Nephron progenitor cell (in vitro differentiated cells): Measurements from ENCODE around the gene IFI44.

Experiments
- DNase-seq: peaks from one replicate; pipeline ENCODE4 v3.0.0; 2021
- H3K27ac Mint-ChIP-seq: 2 replicates; pipeline ENCODE4 v1.8.0; 2021; ENCODE audit warnings: mild to moderate bottlenecking, moderate library complexity, mixed read lengths
- H3K27me3 Mint-ChIP-seq: 2 replicates; pipeline ENCODE4 v1.8.0; 2021; ENCODE audit warnings: mild to moderate bottlenecking, low read depth, mixed read lengths; ENCODE audit not compliant: poor library complexity
- H3K36me3 Mint-ChIP-seq: 2 replicates; pipeline ENCODE4 v1.8.0; 2021; ENCODE audit warnings: low read depth, mixed read lengths
- H3K4me1 Mint-ChIP-seq: 2 replicates; pipeline ENCODE4 v1.8.0; 2021; ENCODE audit warnings: mixed read lengths
- H3K4me3 Mint-ChIP-seq: 2 replicates; pipeline ENCODE4 v1.8.0; 2021; ENCODE audit warnings: mild to moderate bottlenecking, moderate library complexity, mixed read lengths
- H3K9me3 Mint-ChIP-seq: 2 replicates; pipeline ENCODE4 v1.8.0; 2021; ENCODE audit warnings: mild to moderate bottlenecking, moderate library complexity, mixed read lengths
- CTCF ChIP-seq: fragments of 200-600 bp; sonication (generic); IDR thresholded peaks from 2 replicates; pipeline ENCODE4 v1.5.0; 2021; ENCODE audit warnings: antibody characterized with exemption

Gene IFI44

GRCh38 chr1:78607334-78607927, 42.2 kb upstream of the IFI44 start:
- H3K27me3 Mint-ChIP-seq: no peaks in the 10 kb centered on the region
- H3K4me3 Mint-ChIP-seq: no peak overlapping the region
- peak; percentile 58 for TF ChIP-seq CTCF
- DNase-seq: no peak
- no peaks in the 10 kb centered on the region for H3K9me3 Mint-ChIP-seq
- no peaks in the 10 kb centered on the region for H3K36me3 Mint-ChIP-seq
- H3K27ac Mint-ChIP-seq: no peak overlapping the region
- peaks cover 6% of the 10 kb centered on the region for H3K4me1 Mint-ChIP-seq

GRCh38 chr1:78607944-78608343, 41.7 kb upstream of the IFI44 start:
- H3K27ac Mint-ChIP-seq: no peak overlapping the region
- no peak for DNase-seq
- H3K9me3 Mint-ChIP-seq: no peaks in the 10 kb centered on the region
- no peak overlapping the region for H3K4me3 Mint-ChIP-seq
- TF ChIP-seq CTCF: no peak
- H3K36me3 Mint-ChIP-seq: no peaks in the 10 kb centered on the region
- H3K4me1 Mint-ChIP-seq: peaks cover 6% of the 10 kb centered on the region
- no peaks in the 10 kb centered on the region for H3K27me3 Mint-ChIP-seq

- H3K9me3 Mint-ChIP-seq: no peaks in the 10 kb centered on the region
- peak; percentile 56 for DNase-seq
- H3K36me3 Mint-ChIP-seq: no peaks in the 10 kb centered on the region
- peak; percentile 88 for TF ChIP-seq CTCF
- H3K4me3 Mint-ChIP-seq: no peak overlapping the region
- peaks cover 12% of the 10 kb centered on the region for H3K27me3 Mint-ChIP-seq
- no peak overlapping the region for H3K27ac Mint-ChIP-seq
- H3K4me1 Mint-ChIP-seq: peaks cover 6% of the 10 kb centered on the region
These were observed 32.0 kb upstream of the IFI44 start for GRCh38 chr1:78617615-78618026.

GRCh38 chr1:78619032-78619431, 30.6 kb upstream of the IFI44 start:
- no peak overlapping the region for H3K27ac Mint-ChIP-seq

GRCh38 chr1:78619446-78619802, 30.2 kb upstream of the IFI44 start:
- DNase-seq: no peak
- no peak overlapping the region for H3K27ac Mint-ChIP-seq
- H3K27me3 Mint-ChIP-seq: peaks cover 15% of the 10 kb centered on the region
- TF ChIP-seq CTCF: no peak
- no peaks in the 10 kb centered on the region for H3K9me3 Mint-ChIP-seq
- no peaks in the 10 kb centered on the region for H3K36me3 Mint-ChIP-seq
- no peak overlapping the region for H3K4me3 Mint-ChIP-seq
- H3K4me1 Mint-ChIP-seq: peaks cover 6% of the 10 kb centered on the region

More at GRCh38 chr1:78619032-78619431, 30.6 kb upstream of the IFI44 start:
- no peak for TF ChIP-seq CTCF
- Mint-ChIP-seq H3K27me3 (peaks cover 13% of the 10 kb centered on the region), H3K4me1 (peaks cover 6% of the 10 kb centered on the region), H3K4me3 (no peak overlapping the region), H3K36me3 (no peaks in the 10 kb centered on the region), H3K9me3 (no peaks in the 10 kb centered on the region)
- DNase-seq: no peak

- H3K27me3 Mint-ChIP-seq: peaks cover 15% of the 10 kb centered on the region
- no peak within 1 kb of the TSS for H3K27ac Mint-ChIP-seq
- H3K36me3 Mint-ChIP-seq: no peaks in the 10 kb centered on the region
- no peak for TF ChIP-seq CTCF
- H3K4me3 Mint-ChIP-seq: no peak within 1 kb of the TSS
- DNase-seq: no peak
- H3K4me1 Mint-ChIP-seq: peaks cover 6% of the 10 kb centered on the region
- H3K9me3 Mint-ChIP-seq: no peaks in the 10 kb centered on the region
These were observed 29.6 kb upstream of the IFI44 start, which contains the start of gene IFI44L for GRCh38 chr1:78619803-78620579. Gene IFI44L (plus strand): TSS chr1:78620448. CDS start chr1:78627916, 7,468 bp downstream.
